ENCODE results near the gene DPF3. TPM values are rescaled to one million over a fixed set of nuclear protein-coding genes. Genes with fewer than 3 reads are reported as not detected.

Gene DPF3
- total RNA-seq (2022) (1.9 and 2.1 TPM in 2 replicates), Bru-seq, nascent RNA (percentile 36 among the genes with signal in this experiment), BruChase-seq, experiment 1, labeled RNA remaining after a 6-hour chase (percentile 33 among the genes with signal in this experiment), BruChase-seq, experiment 2, labeled RNA remaining after a 2-hour chase (percentile 31 among the genes with signal in this experiment)
- long read RNA-seq, partial matches to known transcripts = 2 of 2 reads
- long read RNA-seq, other reads (novel, unspliced or antisense) = 0 of 2 reads

DNA sequence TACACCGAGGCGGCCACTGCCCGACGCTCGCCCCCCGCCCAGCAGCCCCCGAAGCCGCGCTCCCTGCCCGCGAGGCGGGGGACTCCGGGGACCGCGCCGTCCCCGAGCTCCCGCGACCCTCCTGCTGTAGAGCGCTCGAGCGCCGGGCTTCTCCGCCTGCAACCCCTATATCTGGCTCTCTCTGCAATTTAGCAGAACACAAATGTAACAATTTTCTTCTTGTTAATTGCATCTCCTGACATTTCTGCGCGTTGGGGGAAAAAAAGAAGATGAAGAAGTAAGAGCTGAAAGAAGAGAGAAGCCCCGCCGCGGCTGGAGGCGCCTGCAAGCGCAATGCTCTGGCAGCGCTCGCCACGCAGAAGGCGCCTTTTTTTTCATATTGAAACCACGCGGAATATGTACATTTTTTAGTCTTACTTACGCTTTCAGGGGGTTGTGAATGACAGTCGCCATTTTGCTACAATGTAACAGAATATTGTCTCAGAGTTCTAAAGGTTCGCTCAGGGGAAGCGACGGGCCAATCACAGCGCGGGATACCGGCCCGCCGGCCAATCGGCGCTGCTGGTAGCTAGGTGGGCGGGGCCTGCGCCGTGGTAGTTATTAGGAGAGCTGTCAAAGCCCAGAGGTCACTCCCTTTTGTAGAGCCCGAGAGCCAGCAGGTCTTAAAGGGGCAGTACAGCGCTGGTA lies at the start of gene DPF3:
Gene DPF3 (minus strand): TSS at position 466 of the 687 bp plus-strand sequence. CDS start 13 bp downstream, at position 453.
- intact Hi-C loops (cut with micrococcal nuclease) = loop anchor here (2.0 kb wide), 2 partner anchors 147 to 229 kb away; no protein-coding TSS in a partner anchor
- DNase-seq (ENCODE audit: unreplicated experiment) = peak; percentile 97
- ChIA-PET POLR2A (interaction anchor here (0.6 to 2.6 kb wide), 21 partner anchors 9 to 1572 kb away, joined by 3 to 13 read pairs (median 4); partner anchors contain the start of gene DCAF4), CTCF (interaction anchor here (0.6 to 1.9 kb wide), 8 partner anchors 9 to 411 kb away, joined by 3 to 9 read pairs (median 3); no protein-coding TSS in a partner anchor)
- peak within 1 kb of the TSS; percentile 37 for H3K27ac Mint-ChIP-seq (ENCODE audit: low read depth, unreplicated experiment)
- BruUV-seq (replicated peaks) = no TSS peak
- TF ChIP-seq, protein P1, sequence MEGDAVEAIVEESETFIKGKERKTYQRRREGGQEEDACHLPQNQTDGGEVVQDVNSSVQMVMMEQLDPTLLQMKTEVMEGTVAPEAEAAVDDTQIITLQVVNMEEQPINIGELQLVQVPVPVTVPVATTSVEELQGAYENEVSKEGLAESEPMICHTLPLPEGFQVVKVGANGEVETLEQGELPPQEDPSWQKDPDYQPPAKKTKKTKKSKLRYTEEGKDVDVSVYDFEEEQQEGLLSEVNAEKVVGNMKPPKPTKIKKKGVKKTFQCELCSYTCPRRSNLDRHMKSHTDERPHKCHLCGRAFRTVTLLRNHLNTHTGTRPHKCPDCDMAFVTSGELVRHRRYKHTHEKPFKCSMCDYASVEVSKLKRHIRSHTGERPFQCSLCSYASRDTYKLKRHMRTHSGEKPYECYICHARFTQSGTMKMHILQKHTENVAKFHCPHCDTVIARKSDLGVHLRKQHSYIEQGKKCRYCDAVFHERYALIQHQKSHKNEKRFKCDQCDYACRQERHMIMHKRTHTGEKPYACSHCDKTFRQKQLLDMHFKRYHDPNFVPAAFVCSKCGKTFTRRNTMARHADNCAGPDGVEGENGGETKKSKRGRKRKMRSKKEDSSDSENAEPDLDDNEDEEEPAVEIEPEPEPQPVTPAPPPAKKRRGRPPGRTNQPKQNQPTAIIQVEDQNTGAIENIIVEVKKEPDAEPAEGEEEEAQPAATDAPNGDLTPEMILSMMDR (IDR thresholded peaks at IDR 0.05; ENCODE audit: unreplicated experiment) = no peak
- no peaks in the 10 kb centered on the region for H3K9me3 Mint-ChIP-seq (ENCODE audit: unreplicated experiment)
- no peaks in the 10 kb centered on the region for H3K4me1 Mint-ChIP-seq (ENCODE audit: insufficient read depth, unreplicated experiment)
- H3K27me3 Mint-ChIP-seq (ENCODE audit: insufficient read depth, unreplicated experiment) = no peaks in the 10 kb centered on the region
- peak within 1 kb of the TSS; percentile 82 for H3K4me3 Mint-ChIP-seq (ENCODE audit: unreplicated experiment)
- no peaks in the 10 kb centered on the region for H3K36me3 Mint-ChIP-seq (ENCODE audit: insufficient read depth, unreplicated experiment)

DNA sequence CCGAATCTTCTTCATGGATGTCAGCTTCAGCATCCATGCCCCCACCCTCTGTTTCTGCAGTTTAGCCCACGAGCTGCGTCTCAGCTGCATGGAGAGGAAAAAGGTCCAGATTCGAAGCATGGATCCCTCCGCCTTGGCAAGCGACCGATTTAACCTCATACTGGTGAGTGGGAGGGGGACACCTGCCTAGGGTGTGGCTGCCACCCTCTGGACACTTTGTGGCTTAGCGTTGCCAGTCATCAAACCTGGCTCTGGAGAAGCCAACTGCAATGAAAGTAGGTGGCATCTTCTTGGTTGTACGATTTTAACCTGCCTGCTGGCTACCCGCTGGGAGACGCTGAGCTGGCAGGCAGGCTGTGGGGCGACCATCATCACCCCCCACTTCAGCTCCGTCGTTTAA lies 49.0 kb upstream of the DPF3 start:
- TF ChIP-seq, protein P1 (IDR thresholded peaks at IDR 0.05; ENCODE audit: unreplicated experiment) = no peak
- no TSS peak for BruUV-seq (replicated peaks)
- no peak for DNase-seq (ENCODE audit: unreplicated experiment)
- Mint-ChIP-seq H3K4me3 (ENCODE audit: unreplicated experiment) (no peak overlapping the region), H3K4me1 (ENCODE audit: insufficient read depth, unreplicated experiment) (no peaks in the 10 kb centered on the region), H3K27ac (ENCODE audit: low read depth, unreplicated experiment) (no peak overlapping the region), H3K9me3 (ENCODE audit: unreplicated experiment) (no peaks in the 10 kb centered on the region), H3K36me3 (ENCODE audit: insufficient read depth, unreplicated experiment) (peaks cover 70% of the 10 kb centered on the region), H3K27me3 (ENCODE audit: insufficient read depth, unreplicated experiment) (no peaks in the 10 kb centered on the region)
- ChIA-PET POLR2A (no interaction called here), CTCF (interaction anchor here (0.9 kb wide), 1 partner anchor 429 kb away, joined by 4 read pairs; no protein-coding TSS in a partner anchor)
- intact Hi-C loops (cut with micrococcal nuclease) = no loop called here

DNA sequence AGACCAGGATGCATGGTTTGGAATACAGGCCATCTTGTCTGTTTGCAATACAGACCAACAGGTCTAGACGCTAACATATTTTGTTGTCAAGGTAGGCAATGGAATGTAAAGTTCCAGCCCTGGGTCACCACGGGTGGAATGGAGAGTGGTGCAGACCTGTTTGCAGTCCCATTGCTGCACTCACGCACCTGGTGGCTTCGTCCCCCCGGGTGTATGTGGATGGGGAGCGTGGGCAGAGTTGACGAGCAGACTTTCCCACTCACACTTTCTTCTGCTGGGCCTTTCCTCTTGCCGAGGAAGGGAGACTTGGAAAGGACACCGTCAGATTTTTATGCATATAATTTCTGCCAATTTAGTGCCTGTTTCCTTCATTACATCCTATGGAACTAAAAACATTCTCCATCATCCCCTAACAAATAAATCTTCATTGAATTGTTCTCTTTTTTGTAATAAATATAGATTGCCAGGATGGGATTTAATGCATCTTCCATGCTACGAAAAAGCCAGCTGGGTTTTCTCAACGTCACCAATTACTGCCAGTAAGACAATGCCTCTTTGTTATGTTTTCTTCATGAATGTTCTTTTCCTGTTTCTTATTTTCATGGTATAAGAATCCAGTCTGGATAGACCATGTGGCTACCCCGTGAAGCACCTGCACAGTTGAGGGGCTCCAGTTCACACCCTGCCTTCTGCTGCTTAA lies 47.5 kb upstream of the DPF3 start:
- no peaks in the 10 kb centered on the region for H3K9me3 Mint-ChIP-seq (ENCODE audit: unreplicated experiment)
- H3K4me3 Mint-ChIP-seq (ENCODE audit: unreplicated experiment) = no peak overlapping the region
- H3K4me1 Mint-ChIP-seq (ENCODE audit: insufficient read depth, unreplicated experiment) = no peaks in the 10 kb centered on the region
- DNase-seq (ENCODE audit: unreplicated experiment) = no peak
- H3K27me3 Mint-ChIP-seq (ENCODE audit: insufficient read depth, unreplicated experiment) = no peaks in the 10 kb centered on the region
- ChIA-PET POLR2A (interaction anchor here (0.6 kb wide), 1 partner anchor 12 kb away, joined by 3 read pairs; no protein-coding TSS in a partner anchor), CTCF (interaction anchor here (0.7 to 1.1 kb wide), 2 partner anchors 9 to 166 kb away, joined by 3 read pairs; no protein-coding TSS in a partner anchor)
- no TSS peak for BruUV-seq (replicated peaks)
- H3K36me3 Mint-ChIP-seq (ENCODE audit: insufficient read depth, unreplicated experiment) = peaks cover 64% of the 10 kb centered on the region
- no peak overlapping the region for H3K27ac Mint-ChIP-seq (ENCODE audit: low read depth, unreplicated experiment)
- TF ChIP-seq, protein P1 (IDR thresholded peaks at IDR 0.05; ENCODE audit: unreplicated experiment) = no peak
- intact Hi-C loops (cut with micrococcal nuclease) = no loop called here

DNA sequence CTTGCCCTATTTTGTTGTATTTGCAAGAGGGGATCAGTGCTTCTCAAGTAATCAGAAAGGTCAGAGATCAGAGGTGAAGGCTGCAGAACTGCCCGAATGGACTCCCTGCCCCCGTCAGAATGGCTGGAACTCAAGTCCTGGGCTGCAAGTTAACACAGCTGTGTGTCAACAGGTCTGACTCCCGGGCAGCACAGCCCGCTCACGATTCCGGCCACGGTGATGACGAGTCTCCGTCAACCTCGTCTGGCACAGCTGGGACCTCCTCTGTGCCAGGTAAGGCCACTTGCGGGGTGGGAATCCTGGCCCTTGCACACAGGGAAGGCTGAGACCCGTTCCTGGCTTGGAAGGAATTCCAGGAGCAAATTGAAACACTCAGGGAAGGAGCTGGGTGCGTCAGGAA lies 45.7 kb upstream of the DPF3 start:
- Mint-ChIP-seq H3K27ac (ENCODE audit: low read depth, unreplicated experiment) (no peak overlapping the region), H3K4me3 (ENCODE audit: unreplicated experiment) (no peak overlapping the region), H3K4me1 (ENCODE audit: insufficient read depth, unreplicated experiment) (no peaks in the 10 kb centered on the region), H3K27me3 (ENCODE audit: insufficient read depth, unreplicated experiment) (no peaks in the 10 kb centered on the region), H3K9me3 (ENCODE audit: unreplicated experiment) (no peaks in the 10 kb centered on the region), H3K36me3 (ENCODE audit: insufficient read depth, unreplicated experiment) (peaks cover 56% of the 10 kb centered on the region)
- POLR2A ChIA-PET = no interaction called here
- intact Hi-C loops (cut with micrococcal nuclease) = no loop called here
- CTCF ChIA-PET = interaction anchor here (0.6 to 6.9 kb wide), 3 partner anchors 9 to 424 kb away, joined by 3 to 42 read pairs (median 5); no protein-coding TSS in a partner anchor
- no peak for DNase-seq (ENCODE audit: unreplicated experiment)
- BruUV-seq (replicated peaks) = no TSS peak
- TF ChIP-seq, protein P1 (IDR thresholded peaks at IDR 0.05; ENCODE audit: unreplicated experiment) = no peak
